Natural killer cell (primary cell): ENCODE measurements around the gene XRCC4. TPM values are rescaled to one million over a fixed set of nuclear protein-coding genes. Genes with fewer than 3 reads are reported as not detected.

Experiments
- ATAC-seq, 3 donors: fragments of 150-1000 bp in 2 of 3; fragments of 200-7000 bp in 1 of 3; cut with Tn5 transposase; 1 replicate in 1 of 3; 2 replicates in 2 of 3; pipeline ENCODE4 v1.10.0; 2021; ENCODE audit warnings: mild to moderate bottlenecking in 2 of 3, moderate library complexity in 2 of 3
- DNase-seq, 2 donors: peaks; one replicate each; pipeline versions ENCODE4 v3.0.0 to v3.0.0-alpha.2; 2013 to 2021; ENCODE audit warnings: mixed read lengths in 1 of 2
- H3K27ac ChIP-seq: one replicate; pipeline ENCODE4 v1.5.1; 2013; ENCODE audit warnings: mild to moderate bottlenecking, low read length
- H3K27me3 ChIP-seq: one replicate; pipeline ENCODE4 v1.6.1; 2013; ENCODE audit warnings: low read length; ENCODE audit not compliant: control insufficient read depth, insufficient read depth
- H3K36me3 ChIP-seq: one replicate; pipeline ENCODE4 v1.6.1; 2013; ENCODE audit warnings: low read length; ENCODE audit not compliant: control insufficient read depth, insufficient read depth
- H3K4me1 ChIP-seq: one replicate; pipeline ENCODE4 v1.6.1; 2013; ENCODE audit warnings: low read length; ENCODE audit not compliant: control insufficient read depth, insufficient read depth
- H3K4me3 ChIP-seq: one replicate; pipeline ENCODE4 v1.5.1; 2013; ENCODE audit warnings: low read length
- H3K9me3 ChIP-seq: one replicate; pipeline ENCODE4 v1.6.1; 2013; ENCODE audit warnings: low read length; ENCODE audit not compliant: control insufficient read depth, insufficient read depth
- H3K27ac Mint-ChIP-seq, 2 donors: one replicate each; pipeline ENCODE4 v1.8.0; 2022; ENCODE audit warnings: mild to moderate bottlenecking in 2 of 2, mixed read lengths in 2 of 2, moderate library complexity in 1 of 2
- H3K27me3 Mint-ChIP-seq, 2 donors: one replicate each; pipeline ENCODE4 v1.8.0; 2022; ENCODE audit warnings: low read depth in 2 of 2, mixed read lengths in 2 of 2
- H3K36me3 Mint-ChIP-seq: one replicate; pipeline ENCODE4 v1.8.0; 2022; ENCODE audit warnings: mixed read lengths
- H3K4me1 Mint-ChIP-seq, 2 donors: one replicate each; pipeline ENCODE4 v1.8.0; 2022; ENCODE audit warnings: mixed read lengths in 2 of 2
- H3K4me3 Mint-ChIP-seq: one replicate; pipeline ENCODE4 v1.8.0; 2022; ENCODE audit warnings: mild to moderate bottlenecking, moderate library complexity, mixed read lengths
- H3K9me3 Mint-ChIP-seq, 2 donors: one replicate each; pipeline ENCODE4 v1.8.0; 2022; ENCODE audit warnings: mixed read lengths in 2 of 2
- CTCF ChIP-seq: fragments of 200-600 bp; IDR thresholded peaks from one replicate; pipeline ENCODE4 v1.8.0; 2022; ENCODE audit warnings: antibody characterized with exemption
- WGBS: methylation state at CpG from one replicate; pipeline ENCODE4 v1.1.7; 2013; ENCODE audit warnings: missing lambda C conversion rate; ENCODE audit not compliant: insufficient coverage; 5-methylcytosine and 5-hydroxymethylcytosine counted together
- intact Hi-C: fragments of 100-400 bp; cut with micrococcal nuclease; formaldehyde crosslinking; loops from one replicate; pipeline ENCODE4 v1.14.2; 2022
- total RNA-seq, 4 donors: library from RNA; stranded (reverse); fragments of 120-200 nt in 1 of 4; gene quantifications; one replicate each; pipeline versions ENCODE4 v1.2.3 to v1.2.4, GENCODE V29; 2013 to 2022

Gene XRCC4
- total RNA-seq, 3 donors from 2014 or later (not counting 1 experiment from before 2014, with no cell fraction given): 6.0 to 8.6 (median 7.0) TPM

- Mint-ChIP-seq H3K9me3 (peaks cover 0 to 6% of the 10 kb centered on the region in 2 donors), H3K4me3 (no peak overlapping the region), H3K4me1 (no peaks in the 10 kb centered on the region), H3K36me3 (peaks cover 8% of the 10 kb centered on the region), H3K27me3 (no peaks in the 10 kb centered on the region), H3K27ac (no peak overlapping the region)
- DNase-seq (no peak), ATAC-seq (no peak)
- Histone ChIP-seq H3K4me1 (no peaks in the 10 kb centered on the region), H3K36me3 (no peaks in the 10 kb centered on the region), H3K27ac (no peak overlapping the region), H3K9me3 (no peaks in the 10 kb centered on the region), H3K4me3 (no peak overlapping the region), H3K27me3 (no peaks in the 10 kb centered on the region)
- no peak for TF ChIP-seq CTCF
- WGBS: 89% methylated on average over 2 of the region's 3 CpGs
- intact Hi-C loops: no loop called here
These were observed 300.0 kb downstream of the XRCC4 start for GRCh38 chr5:83377131-83377865.

GRCh38 chr5:83378624-83379289 is 301.4 kb downstream of the XRCC4 start:
- no peaks in the 10 kb centered on the region for H3K4me1 Mint-ChIP-seq
- DNase-seq (no peak), ATAC-seq (no peak)
- H3K36me3 ChIP-seq: no peaks in the 10 kb centered on the region
- WGBS: 84% methylated on average over 5 of the region's 7 CpGs
- H3K9me3 ChIP-seq: no peaks in the 10 kb centered on the region
- H3K4me3 ChIP-seq: no peak overlapping the region
- peaks cover 8% of the 10 kb centered on the region for H3K36me3 Mint-ChIP-seq
- H3K27ac Mint-ChIP-seq: no peak overlapping the region
- H3K4me3 Mint-ChIP-seq: no peak overlapping the region
- H3K27me3 Mint-ChIP-seq: no peaks in the 10 kb centered on the region
- peaks cover 2 to 9% of the 10 kb centered on the region in 2 donors for H3K9me3 Mint-ChIP-seq
- TF ChIP-seq CTCF: no peak
- H3K4me1 ChIP-seq: no peaks in the 10 kb centered on the region
- no peaks in the 10 kb centered on the region for H3K27me3 ChIP-seq
- intact Hi-C loops: no loop called here
- H3K27ac ChIP-seq: no peak overlapping the region

GRCh38 chr5:83385812-83386211 is 308.5 kb downstream of the XRCC4 start:
- Mint-ChIP-seq H3K27ac (no peak overlapping the region), H3K36me3 (no peaks in the 10 kb centered on the region), H3K4me3 (no peak overlapping the region), H3K27me3 (no peaks in the 10 kb centered on the region), H3K4me1 (no peaks in the 10 kb centered on the region), H3K9me3 (peaks cover 2 to 3% of the 10 kb centered on the region in 2 donors)
- H3K36me3 ChIP-seq: no peaks in the 10 kb centered on the region
- no peak for DNase-seq
- ATAC-seq: no peak
- H3K9me3 ChIP-seq: no peaks in the 10 kb centered on the region
- WGBS: 91% methylated on average over 1 of the region's 4 CpGs
- no peak overlapping the region for H3K4me3 ChIP-seq
- no peaks in the 10 kb centered on the region for H3K4me1 ChIP-seq
- H3K27me3 ChIP-seq: no peaks in the 10 kb centered on the region
- no peak overlapping the region for H3K27ac ChIP-seq
- intact Hi-C loops: no loop called here
- no peak for TF ChIP-seq CTCF
